ENCODE results near the gene CASP14.
"Not testable (repeated sequence)": the region's sequence is repeated elsewhere in the genome, so short reads cannot be mapped to it uniquely, and the experiment has no call there.

Gene CASP14

GRCh38 chr19:15074371-15074770 lies 25.1 kb downstream of the CASP14 start:
- no peak overlapping the region for H3K27ac ChIP-seq (replicated peaks)
- no peaks in the 10 kb centered on the region for H3K27me3 ChIP-seq (ENCODE audit: insufficient read depth, poor library complexity, severe bottlenecking)
- no peak for DNase-seq (ENCODE audit: low read depth in 1 of 2, low spot score in 1 of 2)
- no peak for TF ChIP-seq POLR2AphosphoS5 (IDR thresholded peaks at IDR 0.05; ENCODE audit: low read depth)
- no peak for TF ChIP-seq GABPA (IDR thresholded peaks at IDR 0.05; ENCODE audit: low read depth)
- no peak for TF ChIP-seq CTCF (IDR thresholded peaks at IDR 0.05; ENCODE audit: insufficient read depth, low read length)
- no peak for TF ChIP-seq SPI1 (IDR thresholded peaks at IDR 0.05; ENCODE audit: borderline replicate concordance, low read depth)
- no peak for TF ChIP-seq REST (IDR thresholded peaks at IDR 0.05; ENCODE audit: insufficient replicate concordance, low read depth)
- no peak overlapping the region for H3K4me3 ChIP-seq (replicated peaks; ENCODE audit: insufficient read depth, low read length)

GRCh38 chr19:15075806-15076205 lies 26.5 kb downstream of the CASP14 start:
- H3K27ac ChIP-seq (replicated peaks): no peak overlapping the region
- TF ChIP-seq CTCF (IDR thresholded peaks at IDR 0.05; ENCODE audit: insufficient read depth, low read length) (no peak), POLR2AphosphoS5 (IDR thresholded peaks at IDR 0.05; ENCODE audit: low read depth) (no peak), SPI1 (IDR thresholded peaks at IDR 0.05; ENCODE audit: borderline replicate concordance, low read depth) (no peak), GABPA (IDR thresholded peaks at IDR 0.05; ENCODE audit: low read depth) (no peak), REST (IDR thresholded peaks at IDR 0.05; ENCODE audit: insufficient replicate concordance, low read depth) (no peak)
- H3K4me3 ChIP-seq (replicated peaks; ENCODE audit: insufficient read depth, low read length): no peak overlapping the region
- no peaks in the 10 kb centered on the region for H3K27me3 ChIP-seq (ENCODE audit: insufficient read depth, poor library complexity, severe bottlenecking)
- no peak for DNase-seq (ENCODE audit: low read depth in 1 of 2, low spot score in 1 of 2)

- not testable (repeated sequence) for DNase-seq (ENCODE audit: low read depth in 1 of 2, low spot score in 1 of 2); H3K4me3 ChIP-seq (replicated peaks; ENCODE audit: insufficient read depth, low read length); H3K27me3 ChIP-seq (ENCODE audit: insufficient read depth, poor library complexity, severe bottlenecking); H3K27ac ChIP-seq (replicated peaks)
- TF ChIP-seq REST (IDR thresholded peaks at IDR 0.05; ENCODE audit: insufficient replicate concordance, low read depth): peak; percentile 87
These were observed 30.7 kb downstream of the CASP14 start for GRCh38 chr19:15080002-15080401.

GRCh38 chr19:15081911-15082310 lies 32.6 kb downstream of the CASP14 start, which contains the start of gene OR1I1:
TSS of gene OR1I1 (plus strand) at chr19:15082211. CDS start at chr19:15087066, 4,855 bp downstream.
- TF ChIP-seq CTCF (IDR thresholded peaks at IDR 0.05; ENCODE audit: insufficient read depth, low read length) (no peak), SPI1 (IDR thresholded peaks at IDR 0.05; ENCODE audit: borderline replicate concordance, low read depth) (no peak), POLR2AphosphoS5 (IDR thresholded peaks at IDR 0.05; ENCODE audit: low read depth) (no peak), GABPA (IDR thresholded peaks at IDR 0.05; ENCODE audit: low read depth) (no peak), REST (IDR thresholded peaks at IDR 0.05; ENCODE audit: insufficient replicate concordance, low read depth) (no peak)

More at GRCh38 chr19:15081911-15082310, 32.6 kb downstream of the CASP14 start, which contains the start of gene OR1I1:
- DNase-seq (ENCODE audit: low read depth in 1 of 2, low spot score in 1 of 2): no peak
- Histone ChIP-seq H3K4me3 (replicated peaks; ENCODE audit: insufficient read depth, low read length) (no peak within 1 kb of the TSS), H3K27me3 (ENCODE audit: insufficient read depth, poor library complexity, severe bottlenecking) (no peaks in the 10 kb centered on the region), H3K27ac (replicated peaks) (no peak within 1 kb of the TSS)

All from HL-60 (cell line).